Testis (tissue), 2 donors: ENCODE measurements around the gene DRD4.

Experiments used
- POLR2A ChIP-seq: fragments of 450-650 bp; IDR thresholded peaks from one replicate; pipeline ENCODE4 v1.6.1; 2017; ENCODE audit warnings: antibody characterized with exemption, mild to moderate bottlenecking, moderate library complexity
- TF ChIP-seq, protein P1 (sequence below), 3 experiments: fragments of 450-650 bp in 2 of 3; fragments of 200-600 bp in 1 of 3; sonication (generic) in 1 of 3; IDR thresholded peaks; one replicate each; pipeline ENCODE4 v1.5.1; 2016 to 2019; ENCODE audit warnings: antibody characterized with exemption in 3 of 3, mild to moderate bottlenecking in 2 of 3, moderate library complexity in 1 of 3

- no peak for TF ChIP-seq POLR2A
- TF ChIP-seq, protein P1, sequence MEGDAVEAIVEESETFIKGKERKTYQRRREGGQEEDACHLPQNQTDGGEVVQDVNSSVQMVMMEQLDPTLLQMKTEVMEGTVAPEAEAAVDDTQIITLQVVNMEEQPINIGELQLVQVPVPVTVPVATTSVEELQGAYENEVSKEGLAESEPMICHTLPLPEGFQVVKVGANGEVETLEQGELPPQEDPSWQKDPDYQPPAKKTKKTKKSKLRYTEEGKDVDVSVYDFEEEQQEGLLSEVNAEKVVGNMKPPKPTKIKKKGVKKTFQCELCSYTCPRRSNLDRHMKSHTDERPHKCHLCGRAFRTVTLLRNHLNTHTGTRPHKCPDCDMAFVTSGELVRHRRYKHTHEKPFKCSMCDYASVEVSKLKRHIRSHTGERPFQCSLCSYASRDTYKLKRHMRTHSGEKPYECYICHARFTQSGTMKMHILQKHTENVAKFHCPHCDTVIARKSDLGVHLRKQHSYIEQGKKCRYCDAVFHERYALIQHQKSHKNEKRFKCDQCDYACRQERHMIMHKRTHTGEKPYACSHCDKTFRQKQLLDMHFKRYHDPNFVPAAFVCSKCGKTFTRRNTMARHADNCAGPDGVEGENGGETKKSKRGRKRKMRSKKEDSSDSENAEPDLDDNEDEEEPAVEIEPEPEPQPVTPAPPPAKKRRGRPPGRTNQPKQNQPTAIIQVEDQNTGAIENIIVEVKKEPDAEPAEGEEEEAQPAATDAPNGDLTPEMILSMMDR (IDR thresholded peaks at IDR 0.05): no peak
Observed at GRCh38 chr11:607971-608659, 29.0 kb upstream of the DRD4 start.
